NCI-H82 (cell line): Measurements from ENCODE around the gene TAF1A.
"Not testable (repeated sequence)": the region's sequence is repeated elsewhere in the genome, so short reads cannot be mapped to it uniquely, and the experiment has no call there.

Experiments
- DNase-seq: peaks from one replicate; lab custom pipeline; 2025; lab: John Stamatoyannopoulos, UW

TAF1A gene

GRCh38 chr1:222589462-222590302 lies at the start of gene TAF1A:
Gene TAF1A (minus strand): TSS chr1:222589933.
- DNase-seq = peak; percentile 96

GRCh38 chr1:222634180-222635013 lies 44.7 kb upstream of the TAF1A start:
- peak; percentile 95 for DNase-seq

- no peak for DNase-seq
These were observed 43.0 kb upstream of the TAF1A start for GRCh38 chr1:222632749-222633148.

- DNase-seq = no peak
These were observed 42.0 kb upstream of the TAF1A start for GRCh38 chr1:222631611-222632208.

- DNase-seq = no peak
These were observed 40.3 kb upstream of the TAF1A start for GRCh38 chr1:222629921-222630535.

- DNase-seq = no peak
These were observed 37.5 kb upstream of the TAF1A start for GRCh38 chr1:222627232-222627631.

- no peak for DNase-seq
These were observed 34.5 kb upstream of the TAF1A start for GRCh38 chr1:222624214-222624613.

- no peak for DNase-seq
These were observed 33.7 kb upstream of the TAF1A start for GRCh38 chr1:222623458-222623857.

GRCh38 chr1:222622765-222623164 lies 33.0 kb upstream of the TAF1A start:
- DNase-seq = no peak

- no peak for DNase-seq
These were observed 30.8 kb upstream of the TAF1A start for GRCh38 chr1:222620566-222620965.

GRCh38 chr1:222618880-222619596 lies 29.3 kb upstream of the TAF1A start:
- peak; percentile 65 for DNase-seq

- peak; percentile 91 for DNase-seq
These were observed 28.5 kb upstream of the TAF1A start, which contains the start of gene MIA3 for GRCh38 chr1:222618001-222618879. Gene MIA3 (plus strand): TSS chr1:222618097. CDS start chr1:222618111, 14 bp downstream.

GRCh38 chr1:222617367-222617951 lies 27.7 kb upstream of the TAF1A start:
- peak; percentile 99 for DNase-seq

GRCh38 chr1:222616525-222616924 lies 26.8 kb upstream of the TAF1A start:
- DNase-seq = peak; percentile 82

- no peak for DNase-seq
These were observed 23.9 kb upstream of the TAF1A start for GRCh38 chr1:222613627-222614026.

- DNase-seq = no peak
These were observed 21.0 kb upstream of the TAF1A start for GRCh38 chr1:222610728-222611127.

GRCh38 chr1:222609111-222609510 lies 19.4 kb upstream of the TAF1A start:
- not testable (repeated sequence) for DNase-seq

- no peak for DNase-seq
These were observed 17.0 kb upstream of the TAF1A start for GRCh38 chr1:222606757-222607156.

- DNase-seq = no peak
These were observed 11.5 kb upstream of the TAF1A start for GRCh38 chr1:222601257-222601656.

GRCh38 chr1:222600281-222600680 lies 10.5 kb upstream of the TAF1A start:
- DNase-seq = no peak
